AG09319 (cell line): ENCODE results near the gene GARNL3.
A peak's percentile ranks its signal among the peaks of the same experiment; 100 is the strongest.

ENCODE experiments used
- DNase-seq: peaks from one replicate; pipeline ENCODE4 v3.0.0-alpha.2; 2010; ENCODE audit warnings: low read depth; ENCODE audit errors: extremely low read depth
- CTCF ChIP-seq: IDR thresholded peaks from 2 replicates; pipeline ENCODE4 v1.5.1; 2011; ENCODE audit warnings: low read depth, mild to moderate bottlenecking, inconsistent platforms, low read length, moderate library complexity

GARNL3 gene

GRCh38 chr9:127221695-127222094 is 42.9 kb upstream of the GARNL3 start:
- no peak for TF ChIP-seq CTCF
- no peak for DNase-seq

DNA sequence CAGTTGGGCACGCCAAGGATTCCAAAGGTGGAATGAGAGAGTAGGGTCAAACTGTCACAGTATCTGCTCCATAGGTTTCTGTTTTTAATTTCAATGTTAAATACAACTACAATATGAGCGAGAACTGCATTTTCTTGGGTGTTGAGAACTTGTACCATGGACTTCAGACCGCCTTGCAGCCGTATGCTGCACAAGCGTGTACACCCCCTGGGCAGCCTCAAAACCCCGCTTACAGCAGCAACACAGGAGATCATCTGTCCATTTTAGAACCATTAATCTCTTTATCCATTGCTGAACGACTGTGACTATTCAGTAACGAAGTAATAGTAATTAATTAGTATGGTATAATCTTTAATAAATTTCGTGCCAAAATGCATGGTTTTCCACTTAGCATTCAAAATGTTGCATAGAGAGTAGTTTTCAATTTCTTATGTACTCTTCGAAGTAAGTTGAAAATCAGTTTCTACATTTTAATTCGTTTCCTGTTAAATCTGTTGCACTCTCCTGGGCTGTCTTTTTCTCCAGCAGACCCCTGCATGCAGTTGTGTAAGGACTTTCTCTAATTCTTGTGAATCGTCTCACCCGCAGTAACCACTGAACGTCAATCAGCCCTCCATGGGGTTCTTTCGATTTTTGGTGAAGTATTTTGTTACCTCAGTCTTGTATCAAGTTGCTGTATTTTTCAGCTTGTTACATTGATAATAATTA is 42.0 kb upstream of the GARNL3 start:
- no peak for TF ChIP-seq CTCF
- DNase-seq, result no peak

- no peak for TF ChIP-seq CTCF
- DNase-seq, result no peak
These were observed 41.3 kb upstream of the GARNL3 start for GRCh38 chr9:127223266-127223665.

GRCh38 chr9:127223810-127224177 is 40.8 kb upstream of the GARNL3 start:
- no peak for DNase-seq

GRCh38 chr9:127224178-127224882 is 40.2 kb upstream of the GARNL3 start:
- DNase-seq, result no peak
- peak; percentile 18 for TF ChIP-seq CTCF

More at GRCh38 chr9:127223810-127224177, 40.8 kb upstream of the GARNL3 start:
- no peak for TF ChIP-seq CTCF

DNA sequence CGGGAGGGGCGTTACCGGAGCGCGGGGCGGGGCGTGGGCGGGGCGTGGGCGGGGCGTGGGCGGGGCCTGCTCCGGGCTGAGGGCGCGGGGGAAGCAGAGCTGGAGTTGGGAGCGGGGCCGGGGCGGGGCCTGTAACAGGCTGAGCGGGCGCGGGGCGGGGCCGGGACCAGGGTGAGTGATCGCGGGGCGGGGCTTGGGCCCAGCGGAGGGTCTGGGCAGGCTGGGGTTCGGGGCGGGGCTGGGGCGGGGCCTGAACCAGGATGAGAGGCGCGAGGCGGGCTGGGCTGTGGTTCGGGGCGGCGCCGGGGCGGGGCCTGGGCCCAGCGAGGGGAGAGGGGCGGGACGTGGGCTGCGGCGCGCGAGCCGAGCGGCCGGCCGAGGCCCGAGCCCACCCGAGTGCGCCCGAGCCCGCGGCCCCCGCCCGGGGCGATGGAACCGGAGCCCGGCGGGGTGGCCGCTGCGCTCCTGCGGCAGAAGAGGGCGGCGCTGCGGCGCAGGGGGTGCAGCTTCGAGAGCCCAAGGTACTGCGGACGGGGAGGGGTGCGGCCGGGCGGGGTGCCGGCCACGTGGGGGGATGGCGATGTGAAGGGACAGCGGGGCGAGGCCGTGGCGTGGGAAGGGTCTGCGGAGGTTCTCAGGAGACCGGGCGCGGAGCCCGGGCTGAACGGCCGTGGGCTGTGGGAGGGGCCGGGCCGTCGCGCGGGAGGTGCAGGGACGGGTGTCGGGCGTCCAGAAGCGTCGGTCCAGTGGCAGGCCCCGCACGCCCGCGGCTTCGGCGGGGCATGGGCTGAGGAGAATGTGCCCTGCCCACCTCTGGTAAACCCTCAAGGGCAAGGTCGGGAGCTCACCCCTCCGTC is 39.5 kb upstream of the GARNL3 start:
- TF ChIP-seq CTCF, result no peak
- DNase-seq, result peak; percentile 60
